Stimulated activated CD4-positive, alpha-beta T cell treated with anti-CD3 and anti-CD28 coated beads, TNF-alpha, amount 100 ng/mL, for 4 hours (primary cell): Measurements from ENCODE around the gene FRMD1.

Experiments
- DNase-seq, 3 experiments: peaks; one replicate each; pipeline ENCODE4 v3.0.0-alpha.2; 2020; ENCODE audit warnings: low read depth in 3 of 3

FRMD1 gene

DNA sequence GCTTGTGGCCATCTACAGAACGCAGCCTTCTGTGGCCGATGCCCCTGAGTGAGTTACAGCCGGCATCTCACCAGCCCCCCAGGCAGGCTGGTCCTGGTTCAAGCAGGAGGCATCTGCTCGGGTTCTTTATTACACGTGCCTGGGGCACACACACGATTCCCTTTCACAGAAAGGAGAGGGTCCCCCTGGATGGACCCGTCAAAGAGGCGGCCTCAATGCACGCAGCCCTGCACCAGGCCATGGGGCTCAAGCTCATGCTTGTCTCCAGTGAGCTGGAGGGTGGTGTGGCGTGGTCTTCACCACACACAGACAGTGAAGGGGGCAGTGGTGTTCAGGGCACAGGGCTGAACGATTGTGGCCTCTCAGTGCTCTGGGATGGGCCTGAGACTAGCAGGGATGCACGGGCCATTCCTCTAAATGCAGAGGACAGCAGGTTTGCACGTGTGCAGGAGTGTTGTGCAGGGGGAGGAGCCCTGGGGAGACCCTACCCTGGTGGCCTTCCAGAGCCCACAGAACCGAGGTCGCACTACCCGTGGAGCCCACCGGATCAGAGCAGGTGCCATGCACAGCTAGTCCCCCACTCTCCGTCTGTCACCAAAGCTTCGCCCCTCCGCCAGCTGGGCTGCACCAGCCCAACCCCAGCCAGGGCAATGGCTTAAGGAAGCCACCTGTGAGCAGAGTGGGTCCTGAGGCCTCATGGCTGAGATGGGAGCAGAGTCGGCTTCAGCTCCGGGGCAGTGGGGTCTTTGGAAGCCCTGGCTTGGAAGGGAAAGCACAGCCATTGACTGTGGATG is 23.1 kb downstream of the FRMD1 start:
- DNase-seq, result no peak

DNA sequence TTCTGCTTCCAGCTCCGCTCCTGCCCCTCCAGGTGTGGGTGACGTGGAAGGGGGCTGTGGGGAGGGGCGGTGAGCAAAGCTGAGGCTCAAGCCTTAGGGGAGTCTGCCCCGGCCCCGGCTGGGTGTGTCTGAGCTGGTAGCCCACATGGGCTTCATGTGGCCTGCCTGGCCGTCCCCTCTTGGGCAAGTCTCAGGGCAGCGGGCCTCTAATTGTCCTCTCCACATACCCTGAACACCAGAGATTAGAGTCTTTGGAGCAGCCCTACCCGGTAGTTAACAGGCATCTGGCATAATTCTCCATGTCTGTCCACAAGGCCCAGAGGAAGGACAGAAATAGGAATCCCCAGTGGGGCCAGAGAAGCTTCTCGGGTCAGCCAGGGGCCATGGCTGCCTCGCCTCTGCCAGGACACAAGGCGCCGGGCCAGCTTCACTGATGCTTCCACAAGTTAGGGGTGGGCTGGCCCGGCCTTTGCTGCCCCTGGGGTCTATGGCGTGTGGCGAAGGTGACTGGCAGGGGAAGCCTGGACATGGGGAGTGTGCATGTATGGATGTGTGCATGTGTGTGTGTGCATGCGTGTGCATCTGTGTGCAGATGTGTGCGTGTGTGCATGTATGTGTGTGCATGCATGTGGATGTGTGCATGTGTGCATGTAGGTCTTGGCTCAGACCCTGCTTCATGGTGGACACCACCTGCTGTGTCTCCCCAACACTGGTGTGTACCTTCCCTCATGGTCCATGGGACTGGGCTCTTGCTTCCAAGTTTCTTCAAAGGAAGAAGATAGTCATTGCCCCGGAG is 24.0 kb downstream of the FRMD1 start:
- no peak for DNase-seq

DNA sequence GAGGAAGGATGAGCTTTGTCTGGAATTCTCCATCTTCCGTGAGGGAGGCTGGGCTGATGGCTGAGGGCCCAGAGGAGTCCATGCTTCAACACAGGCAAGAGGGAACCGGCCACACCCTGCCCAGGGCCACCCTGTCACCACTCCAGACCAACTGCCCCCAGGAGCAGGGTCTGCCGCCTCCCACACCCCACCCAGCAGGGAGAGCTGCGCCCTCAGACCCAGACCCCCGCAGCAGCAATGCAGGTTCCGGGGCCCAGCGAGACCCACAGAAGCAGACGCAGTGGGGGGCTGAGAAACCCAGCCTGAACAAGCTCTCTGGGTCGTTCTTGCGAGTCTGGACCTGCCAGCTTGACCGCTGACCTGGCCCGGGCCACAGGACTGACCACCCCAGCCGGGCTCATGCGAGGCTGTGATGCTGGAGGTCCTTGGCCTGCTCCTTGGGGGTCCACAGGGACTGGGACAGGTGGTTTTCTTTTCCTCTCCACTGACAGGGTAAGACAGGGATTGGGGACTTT is 25.0 kb downstream of the FRMD1 start:
- no peak for DNase-seq

- no peak for DNase-seq
Measured at GRCh38 chr6:168053086-168053956, 25.7 kb downstream of the FRMD1 start.

- no peak for DNase-seq
Measured at GRCh38 chr6:168052291-168052891, 26.6 kb downstream of the FRMD1 start.

DNA sequence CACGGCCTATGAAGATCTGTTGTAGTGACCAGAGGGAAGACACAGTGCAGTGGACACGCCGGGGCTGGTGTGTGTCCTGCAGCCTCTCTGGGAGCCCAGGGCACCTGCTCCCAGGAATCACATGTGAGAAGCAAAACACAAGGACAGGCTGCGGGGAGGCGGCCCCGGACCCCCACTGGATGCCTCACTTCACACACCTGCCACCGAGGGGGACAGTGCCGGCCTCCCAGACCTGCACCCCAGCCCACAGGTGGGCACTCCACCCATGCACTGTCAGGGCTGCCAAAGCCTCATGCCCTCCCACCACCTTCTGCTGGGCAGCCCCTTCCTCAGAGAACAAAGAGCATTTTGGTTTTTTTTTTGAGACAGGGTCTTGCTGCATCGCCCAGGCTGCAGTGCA is 27.4 kb downstream of the FRMD1 start:
- no peak for DNase-seq

DNA sequence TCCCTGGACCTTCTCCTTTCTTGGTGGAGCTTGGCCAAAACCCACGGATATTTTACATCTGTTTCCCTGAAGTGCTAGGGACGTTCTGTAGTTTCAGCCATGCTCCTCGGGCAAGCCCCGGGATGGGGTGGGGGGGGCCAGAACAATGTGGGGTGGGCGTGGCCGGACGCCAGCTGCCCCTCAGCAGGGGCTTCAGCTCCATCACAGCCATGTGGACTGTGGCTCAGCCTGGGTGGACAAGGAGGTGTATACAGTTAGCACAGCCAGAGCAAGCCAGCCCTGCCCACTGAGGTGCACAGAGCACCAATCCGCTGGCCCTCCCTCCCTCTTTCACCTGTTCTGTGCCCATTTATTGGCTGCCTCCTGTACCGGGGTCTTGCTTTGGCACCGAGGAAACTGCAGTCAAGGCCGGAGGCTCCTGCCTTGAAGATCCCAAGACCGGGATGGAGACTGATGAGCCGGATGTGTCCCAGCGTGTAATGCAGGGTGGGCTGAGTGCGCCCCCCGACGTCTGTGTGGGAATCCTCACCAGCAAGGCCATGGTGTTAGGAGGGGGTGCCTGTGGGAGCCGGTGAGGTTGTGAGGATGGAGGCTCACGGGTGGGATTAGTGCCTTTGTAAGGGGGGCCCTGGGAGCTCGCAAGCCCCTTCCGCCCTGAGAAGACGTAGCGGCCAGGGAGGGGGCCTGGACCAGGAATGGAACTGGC is 28.0 kb downstream of the FRMD1 start:
- DNase-seq, result no peak

- DNase-seq, result no peak
Measured at GRCh38 chr6:168050225-168050880, 28.7 kb downstream of the FRMD1 start.

GRCh38 chr6:168049706-168050224 is 29.2 kb downstream of the FRMD1 start:
- DNase-seq, result no peak

- no peak for DNase-seq
Measured at GRCh38 chr6:168049277-168049676, 29.7 kb downstream of the FRMD1 start.

DNA sequence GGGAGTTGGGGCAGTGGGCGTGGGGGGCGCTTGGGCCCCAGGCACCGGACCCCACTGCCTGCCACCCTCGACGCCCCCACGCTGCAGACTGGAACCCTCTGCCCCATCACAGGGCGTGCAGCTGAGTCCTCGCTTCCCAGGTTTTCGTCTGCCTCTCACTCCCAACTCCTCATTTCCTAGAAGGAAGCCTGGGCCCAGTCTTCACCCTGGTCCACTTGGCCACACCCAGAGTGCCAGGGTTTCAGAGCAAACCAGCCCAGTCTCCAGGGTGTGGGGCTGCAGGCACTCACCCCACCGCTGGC is 30.3 kb downstream of the FRMD1 start:
- DNase-seq, result no peak

- no peak for DNase-seq
Measured at GRCh38 chr6:168047841-168048723, 30.9 kb downstream of the FRMD1 start.

DNA sequence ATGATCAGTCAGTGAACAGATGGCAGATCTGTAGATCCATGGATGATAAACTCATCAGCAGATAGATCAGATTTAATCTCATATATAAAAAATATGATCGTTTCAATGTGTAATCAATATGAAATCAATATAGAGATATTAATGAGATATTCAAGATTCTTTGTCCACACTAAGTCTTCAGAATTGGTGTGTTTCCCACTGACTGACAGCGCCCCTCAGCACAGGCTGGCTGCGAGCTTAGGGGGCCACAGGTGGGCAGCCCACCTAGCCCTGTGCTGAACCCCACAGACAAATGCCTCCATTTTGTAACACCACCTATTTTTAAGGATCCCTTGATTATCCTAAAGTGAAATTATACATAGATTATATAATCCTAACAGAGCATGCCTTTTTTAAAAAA is 32.3 kb downstream of the FRMD1 start:
- no peak for DNase-seq

DNA sequence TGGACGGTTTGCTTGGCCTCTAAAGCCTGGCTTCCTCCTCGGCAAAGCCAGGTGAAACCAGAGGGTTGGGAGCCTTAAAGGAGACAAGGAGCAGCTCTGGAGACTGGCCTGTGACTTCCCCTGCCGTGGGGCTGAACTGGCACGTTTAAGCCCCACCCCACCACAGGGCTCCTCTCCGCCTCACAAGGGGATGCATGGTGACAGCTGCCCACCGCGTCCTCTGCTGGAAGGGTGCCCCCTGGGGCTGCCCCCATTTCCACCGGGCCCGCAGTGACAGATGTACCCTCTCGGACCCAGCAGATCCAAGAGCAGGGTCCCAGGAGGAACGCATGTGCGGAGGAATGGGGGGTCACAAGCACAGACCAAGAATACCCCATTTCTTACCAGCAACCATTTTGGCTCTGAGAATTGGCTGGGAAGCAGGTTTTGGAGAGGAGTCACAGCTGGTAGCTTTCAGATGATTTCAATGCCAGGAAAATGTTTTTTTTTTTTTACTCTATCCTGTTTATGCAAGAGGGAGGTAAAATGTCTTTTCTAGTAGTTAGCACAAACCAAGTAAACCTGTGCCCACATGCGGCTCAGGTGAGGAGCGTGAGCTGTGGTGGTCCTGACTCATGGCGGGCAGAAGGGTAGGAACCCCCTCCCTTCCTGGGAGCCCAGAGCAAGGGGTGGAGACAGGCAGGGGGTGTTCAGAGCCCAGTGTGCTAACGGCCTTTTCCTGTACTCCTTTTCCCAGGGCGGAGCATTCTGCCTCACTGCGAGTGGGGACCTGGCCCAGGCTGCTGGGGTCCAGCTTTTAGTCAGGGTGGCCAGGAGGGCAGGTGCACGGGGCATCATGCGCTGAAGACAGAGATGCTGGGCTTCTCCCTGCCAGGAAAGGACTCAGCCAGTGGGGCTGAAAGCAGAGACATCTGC is 33.0 kb downstream of the FRMD1 start:
- no peak for DNase-seq

GRCh38 chr6:168045141-168045691 is 33.8 kb downstream of the FRMD1 start:
- no peak for DNase-seq

GRCh38 chr6:168044521-168045130 is 34.4 kb downstream of the FRMD1 start:
- DNase-seq, result no peak

GRCh38 chr6:168043848-168044415 is 35.1 kb downstream of the FRMD1 start:
- DNase-seq, result no peak
